HEK293 (cell line): Measurements from ENCODE around the gene IKZF2.

Experiments
- CTCF ChIA-PET: fragments of 350-600 bp; formaldehyde crosslinking; extraction: SDS; loops from one replicate; lab custom pipeline; 2021; ENCODE audit warnings: antibody characterized with exemption; lab: Yijun Ruan, JAX
- POLR2A ChIA-PET: fragments of 300-600 bp; formaldehyde crosslinking; extraction: SDS; loops from one replicate; lab custom pipeline; 2020; ENCODE audit warnings: antibody characterized with exemption, inconsistent platforms; lab: Yijun Ruan, JAX
- H3K27ac ChIP-seq: fragments of 200-500 bp; sonication (Bioruptor generic); 2 replicates; pipeline ENCODE4 v1.5.1; 2014; ENCODE audit warnings: low read depth, low read length, control low read depth, inconsistent platforms; ENCODE audit errors: extremely low read depth
- H3K36me3 ChIP-seq, 2 experiments: fragments of 200-500 bp in 1 of 2; sonication (Bioruptor generic) in 1 of 2; 1 replicate in 1 of 2; 2 replicates in 1 of 2; pipeline ENCODE4 v1.5.1; 2014 to 2017; ENCODE audit warnings: inconsistent platforms in 2 of 2, low read length in 2 of 2; ENCODE audit not compliant: control insufficient read depth in 2 of 2, insufficient read depth in 1 of 2
- H3K4me1 ChIP-seq: fragments of 200-500 bp; sonication (Bioruptor generic); 2 replicates; pipeline ENCODE4 v1.5.1; 2014; ENCODE audit warnings: mild to moderate bottlenecking, low read length, inconsistent platforms; ENCODE audit not compliant: control insufficient read depth, insufficient read depth
- H3K4me3 ChIP-seq: 2 replicates; pipeline ENCODE4 v1.5.1; 2011; ENCODE audit warnings: low read depth, mild to moderate bottlenecking, control low read depth, low read length, moderate library complexity
- H3K9me3 ChIP-seq: fragments of 200-500 bp; sonication (Bioruptor generic); 2 replicates; pipeline ENCODE4 v1.5.1; 2014; ENCODE audit warnings: low read depth, low read length, inconsistent platforms; ENCODE audit not compliant: control insufficient read depth, insufficient read depth
- AEBP2 ChIP-seq: fragments of 450-650 bp; formaldehyde crosslinking; IDR thresholded peaks from 2 replicates; pipeline ENCODE4 v1.5.1; 2016; ENCODE audit warnings: missing biosample characterization, missing genetic modification characterization, borderline replicate concordance
- FEZF1 ChIP-seq: fragments of 450-650 bp; formaldehyde crosslinking; IDR thresholded peaks from 2 replicates; pipeline ENCODE4 v1.5.1; 2016; ENCODE audit warnings: missing biosample characterization, missing genetic modification characterization
- KLF17 ChIP-seq: fragments of 450-650 bp; formaldehyde crosslinking; IDR thresholded peaks from 2 replicates; pipeline ENCODE4 v1.5.1; 2016; ENCODE audit warnings: missing biosample characterization, missing genetic modification characterization
- PRDM2 ChIP-seq: fragments of 450-650 bp; formaldehyde crosslinking; IDR thresholded peaks from 2 replicates; pipeline ENCODE4 v1.5.1; 2016; ENCODE audit warnings: missing biosample characterization, missing genetic modification characterization, borderline replicate concordance
- SALL2 ChIP-seq: fragments of 450-650 bp; formaldehyde crosslinking; IDR thresholded peaks from 2 replicates; pipeline ENCODE4 v1.5.0; 2017; ENCODE audit warnings: missing biosample characterization, mild to moderate bottlenecking, missing genetic modification characterization, borderline replicate concordance
- ZBTB48 ChIP-seq: fragments of 450-650 bp; formaldehyde crosslinking; IDR thresholded peaks from 2 replicates; pipeline ENCODE4 v1.5.1; 2016; ENCODE audit warnings: missing biosample characterization, missing genetic modification characterization
- ZFP69B ChIP-seq: fragments of 450-650 bp; formaldehyde crosslinking; IDR thresholded peaks from 2 replicates; pipeline ENCODE4 v1.5.1; 2016; ENCODE audit warnings: missing biosample characterization, missing genetic modification characterization
- ZNF148 ChIP-seq: fragments of 450-650 bp; formaldehyde crosslinking; IDR thresholded peaks from 2 replicates; pipeline ENCODE4 v1.5.0; 2017; ENCODE audit warnings: missing biosample characterization, missing genetic modification characterization, borderline replicate concordance
- ZNF214 ChIP-seq: fragments of 450-650 bp; formaldehyde crosslinking; IDR thresholded peaks from 2 replicates; pipeline ENCODE4 v1.5.1; 2017; ENCODE audit warnings: missing biosample characterization, mild to moderate bottlenecking, missing genetic modification characterization, borderline replicate concordance
- ZNF266 ChIP-seq: fragments of 450-650 bp; formaldehyde crosslinking; IDR thresholded peaks from 2 replicates; pipeline ENCODE4 v1.5.1; 2016; ENCODE audit warnings: missing biosample characterization, missing genetic modification characterization, low read depth
- ZNF311 ChIP-seq: fragments of 450-650 bp; formaldehyde crosslinking; IDR thresholded peaks from 2 replicates; pipeline ENCODE4 v1.5.1; 2017; ENCODE audit warnings: missing biosample characterization, missing genetic modification characterization, borderline replicate concordance
- ZNF518A ChIP-seq: fragments of 450-650 bp; formaldehyde crosslinking; conservative IDR thresholded peaks from 2 replicates; pipeline ENCODE4 v1.5.1; 2016; ENCODE audit warnings: low read depth, missing biosample characterization, missing genetic modification characterization
- ZNF777 ChIP-seq: fragments of 450-650 bp; formaldehyde crosslinking; IDR thresholded peaks from 2 replicates; pipeline ENCODE4 v1.5.1; 2017; ENCODE audit warnings: missing biosample characterization, missing genetic modification characterization, borderline replicate concordance
- ZNF791 ChIP-seq: fragments of 450-650 bp; formaldehyde crosslinking; IDR thresholded peaks from 2 replicates; pipeline ENCODE4 v1.5.1; 2016; ENCODE audit warnings: missing biosample characterization, missing genetic modification characterization

IKZF2 gene

GRCh38 chr2:213067888-213068287 lies 83.5 kb downstream of the IKZF2 start:
- ChIA-PET CTCF (no interaction called here), POLR2A (interaction anchor here (0.6 kb wide), 1 partner anchor 529 kb away, joined by 4 read pairs; the partner anchor contains the start of gene ERBB4)
- H3K27ac ChIP-seq: no peak overlapping the region
- H3K4me1 ChIP-seq: no peaks in the 10 kb centered on the region
- no peak overlapping the region for H3K4me3 ChIP-seq
- no peaks in the 10 kb centered on the region for H3K36me3 ChIP-seq
- no peaks in the 10 kb centered on the region for H3K9me3 ChIP-seq
- TF ChIP-seq SALL2 (tag by site-specific recombination) (no peak), AEBP2 (tag by site-specific recombination) (no peak), FEZF1 (tag by site-specific recombination) (no peak), ZNF777 (no peak), KLF17 (no peak), ZNF311 (tag by site-specific recombination) (no peak), ZNF518A (tag by site-specific recombination) (no peak), ZNF266 (tag by site-specific recombination) (no peak), ZNF214 (tag by site-specific recombination) (no peak), ZNF148 (no peak), ZBTB48 (tag by site-specific recombination) (no peak), ZFP69B (no peak), ZNF791 (tag by site-specific recombination) (no peak), PRDM2 (tag by site-specific recombination) (no peak)
- TF ChIP-seq, all 188 proteins: peak for 0
